Glutamatergic neuron (in vitro differentiated cells): Measurements from ENCODE around the gene RMND5A. TPM values are rescaled to one million over a fixed set of nuclear protein-coding genes. Genes with fewer than 3 reads are reported as not detected.
"Not testable (repeated sequence)": the region's sequence is repeated elsewhere in the genome, so short reads cannot be mapped to it uniquely, and the experiment has no call there.

Source experiments
- DNase-seq: peaks from one replicate; pipeline ENCODE4 v3.0.0; 2022
- H3K27ac Mint-ChIP-seq: one replicate; pipeline ENCODE4 v1.8.0; 2020; ENCODE audit warnings: mild to moderate bottlenecking, mixed read lengths, inconsistent platforms; ENCODE audit not compliant: unreplicated experiment
- H3K27me3 Mint-ChIP-seq: one replicate; pipeline ENCODE4 v1.8.0; 2020; ENCODE audit warnings: mild to moderate bottlenecking, moderate library complexity, mixed read lengths, inconsistent platforms; ENCODE audit not compliant: unreplicated experiment
- H3K36me3 Mint-ChIP-seq: one replicate; pipeline ENCODE4 v1.8.0; 2020; ENCODE audit warnings: mild to moderate bottlenecking, mixed read lengths, inconsistent platforms; ENCODE audit not compliant: unreplicated experiment
- H3K4me1 Mint-ChIP-seq: one replicate; pipeline ENCODE4 v1.8.0; 2020; ENCODE audit warnings: mild to moderate bottlenecking, low read depth, mixed read lengths, inconsistent platforms; ENCODE audit not compliant: unreplicated experiment
- H3K4me3 Mint-ChIP-seq: one replicate; pipeline ENCODE4 v1.8.0; 2020; ENCODE audit warnings: mild to moderate bottlenecking, mixed read lengths, inconsistent platforms; ENCODE audit not compliant: unreplicated experiment
- H3K9me3 Mint-ChIP-seq: one replicate; pipeline ENCODE4 v1.8.0; 2020; ENCODE audit warnings: mild to moderate bottlenecking, moderate library complexity, mixed read lengths, inconsistent platforms; ENCODE audit not compliant: unreplicated experiment
- total RNA-seq: library from RNA; stranded (reverse); fragmentation: NEBNext Ultra II Directional; extraction: Animal tissue kit (Norgen Biotek cat#: 25700); gene quantifications from one replicate; pipeline ENCODE4 v1.2.1, GENCODE V29; 2021; ENCODE audit not compliant: unreplicated experiment

The RMND5A gene
- total RNA-seq, 1 donor from 2014 or later, result 38.8 TPM

DNA sequence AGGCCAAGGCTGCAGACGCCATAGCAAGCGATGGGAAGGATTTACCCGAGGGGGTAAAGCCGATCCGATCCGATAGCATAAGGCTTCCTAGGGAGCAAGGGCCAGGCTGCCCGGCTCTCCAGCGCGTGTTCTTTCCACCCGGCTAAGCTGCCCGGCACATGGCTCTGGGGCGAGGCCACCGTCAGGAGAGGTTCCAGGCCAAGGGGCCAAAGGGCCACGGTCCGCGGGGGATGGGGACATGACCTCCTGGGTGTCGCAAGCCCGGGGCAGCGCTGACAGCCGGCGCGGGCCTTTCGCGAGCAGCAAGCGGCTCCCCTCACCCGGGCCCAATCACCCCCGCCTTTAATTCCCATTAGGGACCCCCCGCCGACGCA lies 841 bp upstream of the RMND5A start:
- H3K36me3 Mint-ChIP-seq, H3K4me3 Mint-ChIP-seq: not testable (repeated sequence)

DNA sequence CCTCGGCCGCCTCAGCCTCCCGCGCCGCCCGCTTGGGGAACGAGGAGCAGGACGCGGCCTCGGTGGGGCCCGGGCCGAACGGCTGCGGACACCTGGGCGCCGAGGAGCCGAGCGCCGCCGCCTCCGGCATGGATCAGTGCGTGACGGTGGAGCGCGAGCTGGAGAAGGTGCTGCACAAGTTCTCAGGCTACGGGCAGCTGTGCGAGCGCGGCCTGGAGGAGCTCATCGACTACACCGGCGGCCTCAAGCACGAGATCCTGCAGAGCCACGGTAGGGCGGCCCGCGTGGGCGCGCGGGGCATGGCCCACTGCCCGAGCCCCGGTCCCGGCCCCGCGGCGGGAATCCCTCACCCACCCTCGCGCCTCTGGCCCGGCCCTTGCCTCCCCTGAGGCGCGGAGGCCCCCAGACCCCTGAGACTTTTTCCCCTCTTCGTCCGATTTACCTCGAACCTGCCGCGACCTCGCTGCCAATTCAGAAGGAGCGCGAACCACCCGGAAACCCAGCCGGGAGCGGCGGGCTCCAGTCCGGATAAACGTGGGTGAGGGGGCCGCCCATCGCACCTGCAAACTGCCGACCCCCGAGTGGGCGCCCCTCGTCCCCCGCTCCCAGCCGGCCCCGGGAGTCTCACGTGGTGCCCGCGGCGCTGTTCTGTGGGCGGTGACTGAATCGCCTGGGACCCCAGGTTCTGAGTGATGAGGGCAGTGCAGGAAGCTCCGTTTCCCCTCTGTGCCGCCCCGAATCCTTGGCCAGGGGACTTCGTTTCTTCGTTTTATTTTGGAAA lies 639 bp downstream of the RMND5A start:
- peak overlapping the region; percentile 86 for H3K4me3 Mint-ChIP-seq
- H3K9me3 Mint-ChIP-seq, H3K27me3 Mint-ChIP-seq, H3K36me3 Mint-ChIP-seq, H3K4me1 Mint-ChIP-seq, H3K27ac Mint-ChIP-seq: not testable (repeated sequence)
- DNase-seq, result peak; percentile 51

More for the DNA sequence above, 841 bp upstream of the RMND5A start:
- not testable (repeated sequence) for DNase-seq, H3K9me3 Mint-ChIP-seq, H3K4me1 Mint-ChIP-seq, H3K27me3 Mint-ChIP-seq, H3K27ac Mint-ChIP-seq

DNA sequence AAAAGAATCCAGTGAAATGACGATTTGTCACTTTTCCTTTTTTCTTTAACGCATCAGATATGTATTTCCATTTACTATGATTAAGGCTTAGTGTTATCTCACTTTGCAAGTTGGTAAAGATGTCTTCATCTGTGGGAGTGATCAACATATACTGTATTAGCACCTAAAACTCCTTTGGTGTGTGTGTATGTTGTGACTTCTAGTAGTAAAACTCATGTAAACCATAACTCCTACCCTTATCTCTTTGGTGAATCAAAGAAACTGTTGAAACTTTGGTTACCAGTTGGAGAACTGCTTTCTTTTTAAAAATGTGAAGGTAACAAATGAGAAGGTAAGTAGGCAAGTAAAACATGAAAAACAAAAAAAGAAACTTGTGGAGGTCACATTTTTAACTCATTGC lies 5.6 kb downstream of the RMND5A start:
- not testable (repeated sequence) for DNase-seq, H3K9me3 Mint-ChIP-seq, H3K4me3 Mint-ChIP-seq, H3K4me1 Mint-ChIP-seq, H3K27me3 Mint-ChIP-seq, H3K36me3 Mint-ChIP-seq, H3K27ac Mint-ChIP-seq

DNA sequence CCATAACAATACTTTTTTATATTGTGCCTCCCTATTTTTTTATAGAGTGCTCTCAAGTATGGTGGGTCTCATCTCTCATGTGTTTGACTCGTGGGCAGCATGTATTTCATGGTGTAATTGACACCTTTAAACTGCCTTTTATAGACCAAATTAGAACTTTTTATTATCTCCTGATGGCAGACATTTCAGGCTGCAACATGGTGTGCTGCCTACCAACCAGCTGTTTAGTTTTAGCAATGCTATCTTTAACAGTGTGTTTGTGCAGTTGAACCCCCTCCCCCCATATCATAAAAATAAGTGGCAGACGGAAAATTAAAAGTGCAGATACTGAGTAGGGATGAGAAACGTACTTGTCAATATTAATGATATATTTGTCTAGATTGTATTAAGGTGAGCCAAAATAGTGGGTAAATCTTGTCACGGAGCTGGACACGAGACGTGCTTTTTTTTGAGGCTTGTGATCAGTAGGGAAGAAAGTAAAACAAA lies 12.0 kb downstream of the RMND5A start:
- H3K4me1 Mint-ChIP-seq, H3K4me3 Mint-ChIP-seq, H3K36me3 Mint-ChIP-seq, H3K27me3 Mint-ChIP-seq, DNase-seq, H3K27ac Mint-ChIP-seq, H3K9me3 Mint-ChIP-seq: not testable (repeated sequence)

DNA sequence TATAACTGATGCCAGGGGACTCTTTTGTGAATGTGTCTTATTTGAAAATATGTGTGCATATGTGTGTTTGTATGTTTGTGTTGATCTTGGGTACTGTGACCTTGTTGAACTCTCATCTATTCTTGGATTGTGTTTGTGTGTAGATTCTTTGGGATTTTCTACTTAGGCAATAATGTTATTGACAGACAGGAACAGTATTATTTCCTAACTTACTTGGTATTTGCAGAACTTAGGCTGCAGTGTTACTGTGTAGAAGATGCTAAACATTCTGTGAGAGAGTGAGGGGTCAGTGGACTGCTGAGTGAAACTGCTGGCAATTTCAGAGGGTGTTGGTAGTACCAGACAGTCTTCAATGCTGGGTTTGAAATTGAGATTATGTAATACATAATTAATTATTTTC lies 12.7 kb downstream of the RMND5A start:
- not testable (repeated sequence) for H3K36me3 Mint-ChIP-seq, H3K27ac Mint-ChIP-seq, H3K27me3 Mint-ChIP-seq, H3K9me3 Mint-ChIP-seq, H3K4me3 Mint-ChIP-seq, H3K4me1 Mint-ChIP-seq, DNase-seq

DNA sequence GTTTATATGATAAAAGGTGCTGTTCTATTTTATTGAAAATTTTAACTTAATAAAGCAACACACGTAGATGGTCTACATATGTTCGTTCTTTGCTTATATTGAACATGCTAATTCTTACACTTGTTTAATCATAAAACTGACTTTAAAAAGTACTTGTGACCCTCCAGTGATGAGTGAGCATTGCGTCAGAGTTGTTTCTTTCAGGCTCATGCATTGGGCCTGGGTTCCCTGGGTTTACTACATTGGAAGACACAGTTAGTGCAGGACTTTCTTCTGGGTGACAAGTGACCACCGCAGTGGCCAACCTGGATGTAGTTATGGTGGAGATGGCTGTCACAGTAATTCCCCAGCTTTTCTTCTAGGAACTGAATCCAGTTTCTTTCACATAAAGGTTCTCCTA lies 13.4 kb downstream of the RMND5A start:
- not testable (repeated sequence) for H3K27ac Mint-ChIP-seq, H3K27me3 Mint-ChIP-seq, H3K9me3 Mint-ChIP-seq, H3K4me1 Mint-ChIP-seq, DNase-seq, H3K4me3 Mint-ChIP-seq, H3K36me3 Mint-ChIP-seq

- H3K4me3 Mint-ChIP-seq, H3K4me1 Mint-ChIP-seq, H3K27ac Mint-ChIP-seq, H3K9me3 Mint-ChIP-seq, H3K36me3 Mint-ChIP-seq, H3K27me3 Mint-ChIP-seq, DNase-seq: not testable (repeated sequence)
Measured at GRCh38 chr2:86734896-86735295, 14.8 kb downstream of the RMND5A start.

DNA sequence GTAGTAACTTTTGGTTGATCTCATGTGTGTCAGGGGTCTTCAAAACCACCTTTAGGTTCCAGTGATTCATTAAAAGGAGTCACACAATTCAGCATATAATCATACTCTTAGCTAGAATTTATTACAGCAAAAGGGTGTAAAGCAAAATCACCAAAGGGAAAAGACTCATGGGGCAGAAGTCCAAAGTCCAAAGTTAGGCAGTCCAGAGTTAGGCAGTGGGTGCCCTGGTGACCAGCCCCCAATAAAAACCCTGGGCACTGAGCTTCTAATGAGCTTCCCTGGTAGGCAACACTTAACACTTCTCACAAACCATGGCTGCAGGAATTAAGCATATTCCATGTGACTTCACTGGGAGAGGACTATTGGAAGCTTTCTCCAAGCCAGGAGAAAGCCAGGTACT lies 19.4 kb downstream of the RMND5A start:
- H3K9me3 Mint-ChIP-seq, H3K27me3 Mint-ChIP-seq, H3K27ac Mint-ChIP-seq, H3K36me3 Mint-ChIP-seq, H3K4me1 Mint-ChIP-seq, H3K4me3 Mint-ChIP-seq, DNase-seq: not testable (repeated sequence)

GRCh38 chr2:86739889-86740288 lies 19.8 kb downstream of the RMND5A start:
- H3K4me3 Mint-ChIP-seq, H3K9me3 Mint-ChIP-seq, DNase-seq, H3K36me3 Mint-ChIP-seq, H3K27ac Mint-ChIP-seq, H3K27me3 Mint-ChIP-seq, H3K4me1 Mint-ChIP-seq: not testable (repeated sequence)

DNA sequence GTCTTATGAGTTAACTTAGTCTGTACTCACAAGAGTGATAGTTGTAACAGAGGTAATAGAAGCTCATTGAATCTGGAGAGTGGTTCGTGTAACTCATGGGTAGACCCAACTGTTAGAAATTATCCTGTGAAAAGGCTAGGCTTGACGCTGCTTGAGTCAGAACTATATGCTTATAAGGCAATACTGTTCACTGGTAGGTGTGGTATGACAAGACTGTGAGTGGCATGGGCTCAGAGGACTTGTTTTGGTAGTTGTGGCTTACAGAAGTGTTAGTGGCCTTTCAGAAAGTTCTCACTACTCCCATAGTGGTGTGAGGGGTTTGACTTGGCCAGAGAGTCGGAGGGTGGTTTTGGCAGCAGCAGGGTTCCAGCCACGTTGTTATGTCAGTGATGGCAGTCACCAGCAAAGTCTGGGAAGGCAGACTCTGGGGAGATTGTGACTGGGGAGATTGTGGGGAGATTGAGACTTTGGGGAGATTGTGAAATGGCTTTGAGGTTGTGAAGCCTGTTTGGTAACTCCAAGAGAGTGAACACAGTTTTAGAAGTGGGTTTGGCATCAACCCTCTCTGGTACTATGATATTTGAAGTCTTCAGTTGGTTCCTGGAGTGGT lies 21.9 kb downstream of the RMND5A start:
- not testable (repeated sequence) for DNase-seq, H3K27me3 Mint-ChIP-seq, H3K4me1 Mint-ChIP-seq, H3K9me3 Mint-ChIP-seq, H3K36me3 Mint-ChIP-seq, H3K4me3 Mint-ChIP-seq, H3K27ac Mint-ChIP-seq
